ENCODE data around the gene TMEM247.

TMEM247 gene

GRCh38 chr2:46490521-46491141, 11.3 kb downstream of the TMEM247 start:
- no peak for DNase-seq

- no peak for DNase-seq
Observed at GRCh38 chr2:46492301-46492700, 12.9 kb downstream of the TMEM247 start.

DNA sequence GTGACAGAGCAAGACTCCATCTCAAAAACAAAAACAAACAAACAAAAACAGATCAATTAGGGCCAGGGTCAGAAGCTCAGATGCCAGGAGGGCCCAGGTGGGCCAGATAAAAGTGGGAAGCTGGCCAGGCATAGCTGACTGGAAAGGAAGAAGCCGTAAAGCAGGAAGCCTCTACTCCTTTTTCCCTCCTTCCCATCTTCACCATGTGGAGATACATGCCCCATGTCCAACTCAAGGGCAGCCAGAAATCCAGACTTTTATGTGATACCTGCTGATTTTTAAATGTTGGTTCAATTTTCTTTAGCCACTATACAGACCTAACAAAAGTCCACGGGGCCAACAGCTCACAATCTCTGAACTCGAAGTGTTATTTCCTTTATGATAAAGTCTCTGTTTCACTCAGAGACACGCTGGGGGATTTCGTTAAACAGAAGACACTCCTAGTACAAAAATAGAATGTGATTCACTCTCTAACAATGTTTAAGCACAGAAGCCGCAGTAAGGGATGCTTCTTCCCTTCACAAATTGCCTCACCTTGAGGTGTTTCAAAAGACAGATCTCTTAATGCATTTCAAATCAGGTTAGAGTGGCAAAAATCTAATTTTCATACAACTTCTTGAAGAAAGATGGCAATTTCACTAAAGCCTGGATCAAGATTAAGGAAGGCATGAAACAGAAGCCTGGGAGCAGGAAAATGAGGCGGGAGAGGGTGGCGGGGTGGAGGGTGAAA, 14.0 kb downstream of the TMEM247 start:
- DNase-seq: no peak

DNA sequence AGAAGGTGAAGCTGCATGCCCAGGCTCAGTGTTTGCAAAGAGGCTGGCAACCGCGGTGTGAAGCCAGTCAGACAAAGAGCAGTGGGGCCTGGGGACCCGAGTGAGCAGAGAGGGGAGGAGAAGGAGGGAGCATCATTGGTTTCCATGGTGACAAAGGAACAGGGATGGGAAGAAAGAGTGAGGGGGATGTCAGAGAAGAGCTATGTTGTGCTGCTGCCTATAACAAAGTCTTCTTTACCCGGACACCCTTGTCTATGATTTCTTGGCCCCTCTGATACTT, 14.5 kb downstream of the TMEM247 start:
- DNase-seq: no peak

DNA sequence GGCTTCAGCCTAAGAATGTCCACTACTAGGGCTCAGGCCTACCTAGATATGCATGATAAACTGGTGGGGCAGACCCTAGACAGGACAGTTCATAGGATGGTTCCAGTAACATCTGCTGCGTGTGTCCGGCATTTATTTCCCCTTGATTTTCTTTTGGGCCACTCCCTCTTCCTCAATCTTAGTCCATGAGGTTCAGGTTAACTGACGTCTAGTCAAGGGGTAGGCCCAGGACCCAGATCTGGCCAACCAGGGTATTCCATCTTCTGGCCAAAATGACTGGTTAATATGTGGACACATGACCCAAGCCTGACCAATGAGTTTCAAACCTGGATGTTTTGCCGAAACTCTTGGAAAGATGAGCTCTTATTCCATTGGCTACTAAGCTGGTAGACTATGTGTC, 15.2 kb downstream of the TMEM247 start:
- DNase-seq: no peak

DNA sequence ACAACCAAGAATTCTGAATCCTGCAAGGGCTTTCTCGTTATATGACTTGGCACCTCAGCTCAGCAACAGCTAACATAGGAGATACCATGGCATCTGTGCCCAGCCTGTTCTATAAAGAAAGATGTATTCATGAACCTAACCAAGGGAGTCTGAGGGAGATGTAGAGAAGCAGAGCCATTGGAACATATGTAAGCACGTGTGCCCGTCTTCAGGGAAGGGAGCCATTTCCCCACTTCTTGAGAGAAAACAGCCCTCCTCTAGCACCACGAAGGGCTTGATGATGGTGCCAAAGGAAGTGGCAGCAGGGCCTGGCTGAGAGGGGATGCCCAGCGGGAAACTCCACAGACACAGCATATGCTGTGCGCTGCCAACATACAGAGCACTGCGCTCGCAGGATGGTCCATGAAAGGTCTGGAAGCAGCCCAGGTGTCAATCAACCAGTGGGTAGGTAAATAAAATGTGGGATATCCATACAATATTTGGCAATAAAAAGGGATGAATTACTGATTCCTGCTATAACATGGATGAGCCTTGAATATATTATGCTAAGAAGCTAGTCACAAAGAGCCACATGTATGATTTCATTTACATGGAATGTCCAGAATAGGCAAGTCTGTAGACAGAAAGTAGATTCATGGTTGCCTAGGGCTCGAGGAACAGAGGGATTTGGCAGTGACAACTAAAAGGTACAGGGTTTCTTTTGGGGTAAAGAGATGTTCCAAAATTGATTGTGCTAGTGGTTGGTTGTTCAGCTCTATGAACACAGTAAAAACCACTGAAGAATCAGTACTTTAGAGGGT, 16.1 kb downstream of the TMEM247 start:
- DNase-seq: no peak

GRCh38 chr2:46497766-46498165, 18.4 kb downstream of the TMEM247 start:
- DNase-seq: no peak

DNA sequence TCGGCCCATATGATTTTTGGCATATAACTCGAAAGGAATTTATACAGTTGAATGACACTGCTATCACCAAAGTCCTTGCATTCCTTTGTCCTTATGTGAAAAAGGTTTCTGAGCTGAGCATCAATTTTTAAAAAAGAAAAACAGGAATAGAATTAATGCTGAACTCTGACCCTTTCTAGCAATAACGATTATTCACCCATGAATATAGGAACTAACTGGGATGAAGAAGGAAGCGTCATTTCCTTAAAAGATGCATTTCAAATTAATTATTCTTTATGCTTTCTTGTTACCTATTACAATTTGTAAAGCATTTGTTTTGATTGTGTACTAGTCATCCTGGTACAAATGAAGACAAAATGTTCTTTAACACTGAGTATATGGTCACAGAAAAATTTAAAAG, 19.3 kb downstream of the TMEM247 start:
- DNase-seq: no peak

GRCh38 chr2:46499392-46499785, 20.0 kb downstream of the TMEM247 start:
- no peak for DNase-seq

- no peak for DNase-seq
Observed at GRCh38 chr2:46500801-46501200, 21.4 kb downstream of the TMEM247 start.

GRCh38 chr2:46502291-46502885, 23.0 kb downstream of the TMEM247 start:
- DNase-seq: no peak

DNA sequence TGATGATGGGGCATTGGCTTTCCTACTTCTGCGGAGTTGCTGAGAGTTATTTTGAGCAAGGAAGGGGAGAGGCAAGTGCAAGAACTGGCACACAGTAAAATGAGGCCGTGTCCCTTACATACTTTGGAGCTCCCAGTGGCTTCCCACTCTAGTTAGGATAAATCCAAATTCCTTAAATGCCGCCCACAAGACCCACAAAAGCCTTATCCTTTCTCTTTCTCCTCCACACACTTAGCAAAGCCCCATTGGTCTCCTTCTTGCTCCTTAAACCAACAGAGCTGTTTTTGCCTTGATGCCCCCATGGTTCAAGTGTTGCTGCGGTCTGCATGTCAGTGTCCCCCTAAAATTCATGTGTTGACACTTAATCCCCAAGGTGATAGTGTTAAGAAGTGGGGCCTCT, 24.3 kb downstream of the TMEM247 start:
- no peak for DNase-seq

DNA sequence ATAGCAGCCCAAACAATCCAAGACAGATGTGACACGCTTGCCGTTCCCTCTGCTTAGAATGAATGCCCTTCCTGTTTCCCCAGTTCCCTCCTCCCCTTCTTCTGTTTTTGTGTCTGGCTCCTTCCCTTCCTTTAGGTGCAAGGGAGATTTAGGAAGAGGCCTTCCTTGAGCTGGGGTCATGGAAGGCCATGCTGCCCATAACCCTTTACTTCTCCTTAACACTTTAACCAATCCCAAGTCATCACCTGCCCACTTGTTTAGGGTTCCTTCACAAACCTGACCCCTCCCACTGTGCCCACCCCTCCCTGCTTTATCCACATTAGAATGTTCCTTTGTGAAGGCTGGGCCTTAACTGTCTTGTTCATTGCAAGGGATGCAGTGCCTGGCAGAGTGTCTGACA, 24.9 kb downstream of the TMEM247 start:
- no peak for DNase-seq

GRCh38 chr2:46504685-46505471, 25.5 kb downstream of the TMEM247 start:
- no peak for DNase-seq

DNA sequence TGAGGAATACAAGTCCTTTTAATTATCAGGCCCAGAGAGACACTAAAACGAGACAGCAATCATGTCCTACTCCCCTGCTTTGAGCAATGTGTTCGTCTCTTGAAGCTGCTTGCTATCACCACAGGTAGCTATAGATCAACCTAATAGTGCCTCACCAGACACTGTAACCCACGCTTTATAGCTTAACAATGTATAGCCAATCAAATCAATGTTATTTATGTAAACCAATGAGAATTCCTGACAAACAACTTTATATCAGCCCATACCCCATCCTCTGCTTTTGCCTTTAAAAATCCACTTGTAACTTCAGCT, 26.1 kb downstream of the TMEM247 start:
- DNase-seq: no peak

DNA sequence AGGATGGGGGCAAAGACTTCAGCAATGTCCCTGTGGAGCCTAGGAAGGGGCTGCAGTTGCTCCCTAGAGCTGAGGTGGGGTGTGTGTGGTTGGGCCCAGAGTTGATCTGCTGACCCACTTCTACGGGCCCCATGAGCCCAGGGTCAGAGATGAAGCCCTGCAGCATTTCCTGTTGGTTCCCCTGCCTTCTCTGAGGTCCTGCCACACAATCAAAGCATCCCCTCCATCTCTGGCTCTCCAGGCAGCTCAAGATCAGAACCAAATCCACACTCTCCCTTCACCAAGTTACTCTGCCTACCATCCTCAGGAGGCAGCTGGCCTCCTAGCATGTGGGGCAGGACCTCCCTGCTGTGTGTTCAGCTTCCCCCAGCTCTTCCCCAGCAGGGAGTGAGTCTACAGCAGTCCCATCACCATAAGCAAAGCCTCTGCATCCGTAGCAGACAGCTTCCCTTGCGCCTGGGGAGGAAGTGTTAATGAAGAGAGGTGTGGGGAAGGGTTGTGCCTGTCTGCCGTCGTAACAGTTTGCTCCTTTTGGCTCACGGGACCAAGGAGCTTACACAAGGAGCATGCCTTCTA, 26.9 kb downstream of the TMEM247 start:
- DNase-seq: no peak

- DNase-seq: no peak
Observed at GRCh38 chr2:46508312-46508711, 28.9 kb downstream of the TMEM247 start.

DNA sequence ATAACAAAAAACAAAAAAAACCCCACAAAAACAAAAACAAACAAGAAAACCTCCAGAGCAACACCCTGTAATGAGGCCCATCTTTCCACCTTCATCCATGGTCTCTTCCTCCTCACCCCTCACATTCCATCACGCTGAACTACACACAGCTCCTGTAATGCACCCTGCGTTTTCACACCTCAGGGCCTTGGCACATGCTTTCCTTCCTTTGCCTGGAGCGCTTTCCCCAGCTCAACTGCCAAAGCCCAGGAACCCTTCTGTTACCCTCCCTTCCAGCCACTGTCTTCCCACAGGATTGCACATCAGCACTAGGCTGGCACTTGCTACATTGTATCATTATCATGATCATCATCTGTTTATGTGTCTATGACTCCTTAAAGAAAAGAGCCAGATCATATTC, 29.4 kb downstream of the TMEM247 start:
- no peak for DNase-seq

GRCh38 chr2:46509804-46510203, 30.4 kb downstream of the TMEM247 start:
- no peak for DNase-seq

DNA sequence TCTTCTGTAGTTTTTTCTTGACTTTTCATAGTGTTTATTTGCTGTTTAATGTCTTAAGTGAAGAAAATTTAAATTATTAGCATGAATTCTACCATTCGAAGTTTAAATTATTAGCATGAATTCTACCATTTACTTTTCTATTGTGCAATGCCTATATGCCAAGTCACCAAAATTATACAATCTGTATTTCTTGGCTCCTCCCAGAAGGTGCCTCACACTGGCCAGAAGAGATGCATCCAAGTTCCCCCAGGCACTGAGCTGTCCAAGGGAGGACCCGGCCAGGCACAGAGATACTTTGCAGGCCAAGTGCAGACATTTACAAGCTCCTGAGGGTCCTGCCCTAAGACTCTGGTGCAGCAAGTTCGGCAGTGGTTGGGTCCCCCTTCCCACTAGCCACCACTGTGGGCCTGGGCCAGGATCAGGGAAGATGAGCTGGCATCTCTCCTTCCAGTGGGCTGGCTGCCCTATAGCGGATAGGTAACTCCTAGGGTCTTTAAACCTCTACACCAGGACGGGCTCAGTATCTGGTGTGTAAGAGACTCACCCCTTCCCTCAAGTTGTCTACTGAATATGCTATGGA, 31.3 kb downstream of the TMEM247 start:
- DNase-seq: no peak

DNA sequence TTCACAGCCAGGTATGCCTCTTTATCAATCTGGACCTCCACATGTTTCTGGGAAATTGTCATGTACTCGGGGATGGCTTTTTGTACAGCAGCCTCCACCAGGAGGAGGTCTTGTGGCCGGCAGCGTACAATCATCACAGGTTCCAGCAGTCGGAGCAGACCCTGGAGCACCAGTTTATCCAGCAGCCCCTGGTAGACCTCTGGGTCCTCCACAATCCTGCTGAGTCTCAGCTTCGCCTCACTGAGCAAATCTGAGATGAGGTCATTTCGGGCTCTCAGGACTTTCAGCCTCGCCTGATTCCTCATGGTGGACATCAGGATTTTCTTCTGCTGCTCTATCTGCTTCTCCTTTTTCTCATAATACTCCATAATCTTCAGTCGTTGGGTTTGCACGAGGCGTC, 32.8 kb downstream of the TMEM247 start:
- DNase-seq: no peak

GRCh38 chr2:46514738-46515137, 35.4 kb downstream of the TMEM247 start:
- no peak for DNase-seq

DNA sequence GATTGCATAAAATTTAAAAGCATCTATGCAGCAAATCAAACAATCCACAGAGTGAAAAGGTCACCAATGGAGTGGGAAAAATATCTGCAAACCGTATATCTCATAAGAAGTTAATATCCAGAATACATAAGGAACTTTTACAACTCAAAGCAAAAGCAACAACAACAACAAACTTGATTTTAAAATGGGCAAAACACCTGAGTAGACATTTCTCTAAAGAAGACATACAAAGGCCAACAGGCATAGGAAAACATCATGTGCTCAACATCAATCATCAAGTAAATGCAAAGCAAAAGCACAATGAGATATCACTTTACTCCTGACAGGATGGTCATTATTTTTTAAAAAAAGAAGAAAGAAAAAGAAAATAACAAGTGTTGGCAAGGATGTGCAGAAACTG, 38.1 kb downstream of the TMEM247 start:
- no peak for DNase-seq

Measured in cortex of kidney (tissue), 1 donor.